AG04450 (cell line): ENCODE data around the gene ALDH9A1. TPM values are rescaled to one million over a fixed set of nuclear protein-coding genes. Genes with fewer than 3 reads are reported as not detected.
A peak's percentile ranks its signal among the peaks of the same experiment; 100 is the strongest.
"Not testable (repeated sequence)": the region's sequence is repeated elsewhere in the genome, so short reads cannot be mapped to it uniquely, and the experiment has no call there.

Experiments used
- CTCF ChIA-PET: fragments of 300-600, 350-600 bp; formaldehyde crosslinking; extraction: SDS; loops from one replicate; lab custom pipeline; 2022; ENCODE audit warnings: antibody characterized with exemption, inconsistent platforms; lab: Charles Lee
- POLR2A ChIA-PET: fragments of 350-600 bp; formaldehyde crosslinking; extraction: SDS; loops from one replicate; lab custom pipeline; 2021; ENCODE audit warnings: antibody characterized with exemption, inconsistent platforms; lab: Yijun Ruan, JAX
- DNase-seq: peaks from one replicate; pipeline ENCODE4 v3.0.0-alpha.2; 2011; ENCODE audit warnings: low read depth, low spot score
- H3K27ac ChIP-seq: one replicate; pipeline ENCODE4 v1.5.1; 2012; ENCODE audit warnings: low read depth, low read length, control low read depth
- H3K27me3 ChIP-seq: one replicate; pipeline ENCODE4 v1.6.0; 2012; ENCODE audit warnings: low read length; ENCODE audit not compliant: control insufficient read depth, insufficient read depth
- H3K4me3 ChIP-seq: 2 replicates; pipeline ENCODE4 v1.5.1; 2011; ENCODE audit warnings: mild to moderate bottlenecking, low read depth, low read length, control low read depth
- H3K9me3 ChIP-seq: 2 replicates; pipeline ENCODE4 v1.5.1; 2012; ENCODE audit warnings: low read length; ENCODE audit not compliant: control insufficient read depth, insufficient read depth
- CTCF ChIP-seq: IDR thresholded peaks from 2 replicates; pipeline ENCODE4 v1.5.1; 2011; ENCODE audit warnings: low read depth, low read length, control low read depth, inconsistent platforms
- polyA minus RNA-seq: library from RNA; depleted of rRNA, polyadenylated mRNA; stranded (reverse); fragments of >200 nt; gene quantifications from 2 replicates; pipeline ENCODE4 v1.2.3, GENCODE V29; 2011; rRNA and poly(A)+ RNA removed
- polyA plus RNA-seq: library from polyadenylated mRNA; depleted of rRNA; stranded (reverse); fragments of >200 nt; gene quantifications from 2 replicates; pipeline ENCODE4 v1.2.3, GENCODE V29; 2011; rRNA removed

Gene ALDH9A1
- polyA plus RNA-seq (94.3 and 149 TPM in 2 replicates), polyA minus RNA-seq (53.8 and 68.3 TPM in 2 replicates)

DNA sequence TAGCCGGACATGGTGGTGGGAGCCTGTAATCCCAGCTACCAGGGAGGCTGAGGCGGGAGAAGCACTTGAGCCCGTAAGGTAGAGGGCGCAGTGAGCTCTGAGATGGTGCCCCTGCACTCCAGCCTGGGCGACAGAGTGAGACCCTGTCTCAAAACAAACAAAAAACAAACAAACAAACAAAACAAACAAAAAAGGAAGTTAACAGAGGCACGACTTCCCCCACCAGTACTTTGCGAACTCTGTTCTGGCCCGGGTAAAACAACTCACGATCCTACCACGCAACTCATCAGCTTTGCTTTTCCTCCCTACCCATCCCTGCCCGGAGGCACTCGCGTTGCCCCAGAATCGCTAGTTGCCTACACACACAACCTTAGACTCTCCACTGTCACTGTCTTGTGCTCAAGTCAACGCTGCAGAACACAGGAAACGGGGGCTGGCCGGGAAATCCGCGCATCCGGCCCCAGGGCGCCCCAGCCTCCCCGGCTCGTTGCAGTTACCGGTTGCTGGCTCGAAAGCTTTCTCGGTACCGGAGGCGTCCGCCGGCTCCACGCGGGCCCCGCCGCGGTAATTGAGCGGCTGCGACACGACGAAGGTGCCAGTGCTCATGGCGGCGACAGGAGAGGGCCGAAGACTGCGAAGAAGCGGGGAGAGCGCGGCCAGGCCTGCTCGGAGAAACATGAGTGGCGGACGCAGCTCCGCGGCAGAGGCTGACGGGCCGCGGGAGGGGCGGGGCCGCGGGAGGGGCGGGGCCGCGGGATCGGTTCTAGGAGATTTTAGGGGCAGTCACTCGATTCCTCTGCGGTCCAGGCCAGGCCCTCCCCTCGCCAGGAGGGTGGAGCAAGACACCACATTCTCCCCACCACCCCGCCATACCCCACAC, at the start of gene ALDH9A1:
TSS of gene ALDH9A1 (minus strand) at position 682 of the 880 bp plus-strand sequence. CDS start at position 678, 4 bp downstream.
- ChIA-PET CTCF (interaction anchor here (0.6 to 2.1 kb wide), 19 partner anchors 8 to 226 kb away, joined by 3 to 10 read pairs (median 3); no protein-coding TSS in a partner anchor), POLR2A (interaction anchor here (0.6 to 2.1 kb wide), 7 partner anchors 8 to 201 kb away, joined by 3 to 7 read pairs (median 4); partner anchors contain the start of gene TMCO1)
- DNase-seq = peak; percentile 55
- Histone ChIP-seq H3K27me3 (no peaks in the 10 kb centered on the region), H3K4me3 (peak within 1 kb of the TSS; percentile 93), H3K27ac (peak within 1 kb of the TSS; percentile 92), H3K9me3 (no peaks in the 10 kb centered on the region)
- peak; percentile 42 for TF ChIP-seq CTCF

DNA sequence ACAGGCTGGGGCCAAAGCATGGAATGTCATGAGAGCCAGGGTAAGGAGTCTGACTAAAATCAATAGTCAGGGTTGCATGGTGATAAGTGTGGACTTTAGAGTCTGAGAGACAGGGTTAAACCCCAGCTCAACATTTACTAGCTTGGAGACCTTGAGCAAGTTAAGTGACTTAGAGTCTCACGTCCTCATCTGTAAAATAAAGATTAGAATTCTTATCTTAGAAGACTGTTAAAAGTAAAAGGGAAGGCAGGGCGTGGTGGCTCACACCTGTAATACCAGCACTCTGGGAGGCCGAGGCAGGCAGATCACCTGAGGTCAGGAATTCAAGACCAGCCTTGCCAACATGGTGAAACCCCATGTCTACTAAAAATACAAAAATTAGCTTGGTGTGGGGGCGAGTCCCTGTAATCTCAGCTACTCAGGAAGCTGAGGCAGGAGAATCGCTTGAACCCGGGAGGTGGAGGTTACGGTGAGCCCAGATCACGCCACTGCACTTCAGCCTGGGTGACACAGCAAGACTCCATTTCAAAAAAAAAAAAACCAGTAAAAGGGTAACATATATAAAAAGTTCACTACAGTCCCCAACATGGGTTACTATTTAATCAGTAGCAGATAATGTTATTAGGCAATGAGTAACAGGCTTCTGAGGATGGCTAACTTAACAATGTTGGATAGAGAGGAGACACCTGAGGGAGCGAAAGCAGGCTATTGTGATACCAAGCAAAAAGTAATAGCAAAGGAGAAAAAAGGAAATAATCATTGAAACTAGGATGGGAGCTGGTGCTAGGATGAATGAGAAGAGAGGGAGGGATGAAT, 49.5 kb upstream of the ALDH9A1 start:
- DNase-seq = no peak
- no peak for TF ChIP-seq CTCF
- Histone ChIP-seq H3K4me3 (no peak overlapping the region), H3K9me3 (no peaks in the 10 kb centered on the region), H3K27ac (no peak overlapping the region), H3K27me3 (no peaks in the 10 kb centered on the region)
- POLR2A ChIA-PET = interaction anchor here (0.6 kb wide), 1 partner anchor 39 kb away, joined by 3 read pairs; no protein-coding TSS in a partner anchor
- CTCF ChIA-PET = interaction anchor here (1.2 kb wide), 1 partner anchor 26 kb away, joined by 3 read pairs; no protein-coding TSS in a partner anchor

DNA sequence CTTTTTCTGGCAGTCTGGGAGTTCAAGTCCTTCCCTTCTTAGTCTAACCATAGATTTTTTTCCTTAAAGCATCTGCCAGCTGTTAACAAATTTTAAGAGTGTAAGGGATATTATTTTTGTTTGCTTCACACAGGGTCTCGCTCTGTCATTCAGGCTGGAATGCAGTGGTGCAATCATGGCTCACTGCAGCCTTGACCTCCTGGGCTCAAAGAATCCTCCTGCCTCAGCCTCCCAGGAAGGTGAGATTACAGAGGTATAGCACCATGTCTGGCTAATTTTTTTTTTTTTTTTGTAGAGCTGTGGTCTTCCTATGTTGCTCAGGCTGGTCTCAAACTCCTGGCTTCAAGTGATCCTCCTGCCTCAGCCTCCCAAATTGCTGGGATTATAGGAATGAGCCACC, 46.6 kb upstream of the ALDH9A1 start:
- ChIA-PET CTCF (interaction anchor here (0.6 to 5.0 kb wide), 4 partner anchors 11 to 169 kb away, joined by 3 to 22 read pairs (median 7); no protein-coding TSS in a partner anchor), POLR2A (interaction anchor here (0.7 kb wide), 1 partner anchor 609 kb away, joined by 3 read pairs; no protein-coding TSS in a partner anchor)
- H3K4me3 ChIP-seq, H3K27ac ChIP-seq, H3K27me3 ChIP-seq, H3K9me3 ChIP-seq, DNase-seq: not testable (repeated sequence)

- POLR2A ChIA-PET = interaction anchor here (0.9 kb wide), 1 partner anchor 157 kb away, joined by 3 read pairs; no protein-coding TSS in a partner anchor
- Histone ChIP-seq H3K27me3 (no peaks in the 10 kb centered on the region), H3K27ac (no peak overlapping the region), H3K9me3 (no peaks in the 10 kb centered on the region), H3K4me3 (no peak overlapping the region)
- no peak for DNase-seq
- no peak for TF ChIP-seq CTCF
- CTCF ChIA-PET = interaction anchor here (0.5 to 5.0 kb wide), 5 partner anchors 9 to 182 kb away, joined by 3 to 22 read pairs (median 5); no protein-coding TSS in a partner anchor
Observed at GRCh38 chr1:165742194-165742593, 43.8 kb upstream of the ALDH9A1 start.

GRCh38 chr1:165738794-165739193, 40.4 kb upstream of the ALDH9A1 start:
- no peak overlapping the region for H3K4me3 ChIP-seq
- H3K9me3 ChIP-seq = peaks cover 3% of the 10 kb centered on the region; the same call in 1 of the 2 replicates
- H3K27ac ChIP-seq = no peak overlapping the region
- no peaks in the 10 kb centered on the region for H3K27me3 ChIP-seq
- TF ChIP-seq CTCF = no peak
- POLR2A ChIA-PET = no interaction called here
- no peak for DNase-seq
- CTCF ChIA-PET = interaction anchor here (0.9 to 3.7 kb wide), 3 partner anchors 136 to 190 kb away, joined by 4 to 20 read pairs (median 4); no protein-coding TSS in a partner anchor
